ES-I3 (cell line): Measurements from ENCODE around the gene SLC44A4.
"Not testable (repeated sequence)": the region's sequence is repeated elsewhere in the genome, so short reads cannot be mapped to it uniquely, and the experiment has no call there.

Experiments
- H3K36me3 ChIP-seq: 2 replicates; pipeline ENCODE4 v1.6.1; 2013; ENCODE audit warnings: mild to moderate bottlenecking, low read length, control low read depth, moderate library complexity; ENCODE audit not compliant: insufficient read depth
- H3K4me1 ChIP-seq: 2 replicates; pipeline ENCODE4 v1.6.1; 2013; ENCODE audit warnings: mild to moderate bottlenecking, control low read depth, low read length; ENCODE audit not compliant: insufficient read depth
- H3K9ac ChIP-seq: 2 replicates; pipeline ENCODE4 v1.6.1; 2013; ENCODE audit warnings: low read depth, mild to moderate bottlenecking, low read length, moderate library complexity
- H3K9me3 ChIP-seq: 2 replicates; pipeline ENCODE4 v1.6.1; 2013; ENCODE audit warnings: mild to moderate bottlenecking, low read length, moderate library complexity; ENCODE audit not compliant: control insufficient read depth, insufficient read depth

The SLC44A4 gene

GRCh38 chr6:31864818-31865204 is 14.0 kb downstream of the SLC44A4 start:
- H3K9me3 ChIP-seq, result no peaks in the 10 kb centered on the region
- no peaks in the 10 kb centered on the region for H3K4me1 ChIP-seq
- no peak overlapping the region for H3K9ac ChIP-seq
- H3K36me3 ChIP-seq, result no peaks in the 10 kb centered on the region

GRCh38 chr6:31864123-31864562 is 14.7 kb downstream of the SLC44A4 start:
- not testable (repeated sequence) for H3K36me3 ChIP-seq, H3K4me1 ChIP-seq, H3K9me3 ChIP-seq
- peak overlapping the region; percentile 55; the same call in 1 of the 2 replicates for H3K9ac ChIP-seq

GRCh38 chr6:31862344-31863235 is 16.2 kb downstream of the SLC44A4 start, which contains the start of gene NEU1:
TSS of gene NEU1 (minus strand) at chr6:31862821. CDS start at chr6:31862776, 45 bp downstream.
- Histone ChIP-seq H3K9ac (peak within 1 kb of the TSS; percentile 68), H3K36me3 (no peaks in the 10 kb centered on the region; the same call in 1 of the 2 replicates), H3K9me3 (no peaks in the 10 kb centered on the region), H3K4me1 (no peaks in the 10 kb centered on the region)

GRCh38 chr6:31861919-31862343 is 16.9 kb downstream of the SLC44A4 start:
- Histone ChIP-seq H3K4me1 (no peaks in the 10 kb centered on the region), H3K9me3 (no peaks in the 10 kb centered on the region), H3K36me3 (no peaks in the 10 kb centered on the region; the same call in 1 of the 2 replicates), H3K9ac (peak overlapping the region; percentile 68)

GRCh38 chr6:31861150-31861549 is 17.6 kb downstream of the SLC44A4 start:
- no peaks in the 10 kb centered on the region for H3K9me3 ChIP-seq
- no peaks in the 10 kb centered on the region; the same call in 1 of the 2 replicates for H3K36me3 ChIP-seq
- no peaks in the 10 kb centered on the region for H3K4me1 ChIP-seq
- H3K9ac ChIP-seq, result no peak overlapping the region

GRCh38 chr6:31860349-31860748 is 18.4 kb downstream of the SLC44A4 start:
- Histone ChIP-seq H3K9me3 (no peaks in the 10 kb centered on the region), H3K36me3 (no peaks in the 10 kb centered on the region; the same call in 1 of the 2 replicates), H3K9ac (no peak overlapping the region)

GRCh38 chr6:31859923-31860322 is 18.9 kb downstream of the SLC44A4 start:
- Histone ChIP-seq H3K9ac (no peak overlapping the region), H3K9me3 (no peaks in the 10 kb centered on the region), H3K4me1 (no peaks in the 10 kb centered on the region), H3K36me3 (no peaks in the 10 kb centered on the region; the same call in 1 of the 2 replicates)

More at GRCh38 chr6:31860349-31860748, 18.4 kb downstream of the SLC44A4 start:
- no peaks in the 10 kb centered on the region for H3K4me1 ChIP-seq

GRCh38 chr6:31858707-31859106 is 20.1 kb downstream of the SLC44A4 start:
- H3K36me3 ChIP-seq, result no peaks in the 10 kb centered on the region; the same call in 1 of the 2 replicates
- no peak overlapping the region for H3K9ac ChIP-seq

GRCh38 chr6:31857774-31858173 is 21.0 kb downstream of the SLC44A4 start:
- H3K9me3 ChIP-seq, H3K36me3 ChIP-seq, H3K4me1 ChIP-seq, H3K9ac ChIP-seq: not testable (repeated sequence)

More at GRCh38 chr6:31858707-31859106, 20.1 kb downstream of the SLC44A4 start:
- H3K4me1 ChIP-seq, result no peaks in the 10 kb centered on the region
- H3K9me3 ChIP-seq, result no peaks in the 10 kb centered on the region

- H3K9ac ChIP-seq, result peak overlapping the region; percentile 37; the same call in 1 of the 2 replicates
- H3K9me3 ChIP-seq, H3K36me3 ChIP-seq, H3K4me1 ChIP-seq: not testable (repeated sequence)
Measured at GRCh38 chr6:31851980-31852718, 26.6 kb downstream of the SLC44A4 start.

- no peaks in the 10 kb centered on the region for H3K36me3 ChIP-seq
- no peaks in the 10 kb centered on the region for H3K4me1 ChIP-seq
- H3K9ac ChIP-seq, result peak overlapping the region; percentile 37; the same call in 1 of the 2 replicates
- no peaks in the 10 kb centered on the region for H3K9me3 ChIP-seq
Measured at GRCh38 chr6:31851485-31851832, 27.3 kb downstream of the SLC44A4 start.

- no peaks in the 10 kb centered on the region for H3K9me3 ChIP-seq
- H3K9ac ChIP-seq, result peak overlapping the region; percentile 9; the same call in 1 of the 2 replicates
- no peaks in the 10 kb centered on the region for H3K4me1 ChIP-seq
- no peaks in the 10 kb centered on the region for H3K36me3 ChIP-seq
Measured at GRCh38 chr6:31850765-31851484, 27.9 kb downstream of the SLC44A4 start.

GRCh38 chr6:31847276-31847978 is 31.4 kb downstream of the SLC44A4 start:
- no peaks in the 10 kb centered on the region for H3K36me3 ChIP-seq
- no peaks in the 10 kb centered on the region for H3K4me1 ChIP-seq
- no peak overlapping the region for H3K9ac ChIP-seq
- no peaks in the 10 kb centered on the region for H3K9me3 ChIP-seq
